22Rv1 (cell line): ENCODE data around the gene EIF4E1B.

Experiments used
- H3K27ac ChIP-seq: fragments of 450-650 bp; 2 replicates; pipeline ENCODE4 v1.5.1; 2017
- ZFX ChIP-seq: fragments of 450-650 bp; IDR thresholded peaks from 2 replicates; pipeline ENCODE4 v1.6.1; 2017; ENCODE audit warnings: antibody characterized with exemption, borderline replicate concordance
- TF ChIP-seq, protein P1 (sequence below): fragments of 450-650 bp; IDR thresholded peaks from 2 replicates; pipeline ENCODE4 v1.5.1; 2017; ENCODE audit warnings: mild to moderate bottlenecking

EIF4E1B gene

DNA sequence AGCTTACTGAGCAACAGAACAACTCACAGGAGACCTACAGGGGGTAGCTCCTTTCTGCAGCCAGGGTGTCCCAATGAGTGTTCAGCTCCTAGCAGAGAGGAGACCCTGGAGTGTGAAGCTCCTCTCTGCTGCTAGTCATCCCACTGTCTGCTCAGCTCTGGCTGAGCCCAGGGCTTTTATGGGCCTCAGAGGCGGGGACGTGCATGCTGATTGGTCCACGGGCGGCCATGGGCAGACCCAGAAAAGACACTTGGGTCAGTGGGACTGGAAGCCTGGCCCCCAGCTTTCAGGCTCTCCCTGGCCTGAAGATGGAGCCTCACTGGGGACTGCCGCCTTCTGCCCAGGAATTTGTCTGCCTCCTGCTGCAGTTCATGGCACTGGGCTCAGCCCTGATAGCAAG, 57.4 kb downstream of the EIF4E1B start:
- H3K27ac ChIP-seq = no peak overlapping the region
- no peak for TF ChIP-seq ZFX
- TF ChIP-seq, protein P1, sequence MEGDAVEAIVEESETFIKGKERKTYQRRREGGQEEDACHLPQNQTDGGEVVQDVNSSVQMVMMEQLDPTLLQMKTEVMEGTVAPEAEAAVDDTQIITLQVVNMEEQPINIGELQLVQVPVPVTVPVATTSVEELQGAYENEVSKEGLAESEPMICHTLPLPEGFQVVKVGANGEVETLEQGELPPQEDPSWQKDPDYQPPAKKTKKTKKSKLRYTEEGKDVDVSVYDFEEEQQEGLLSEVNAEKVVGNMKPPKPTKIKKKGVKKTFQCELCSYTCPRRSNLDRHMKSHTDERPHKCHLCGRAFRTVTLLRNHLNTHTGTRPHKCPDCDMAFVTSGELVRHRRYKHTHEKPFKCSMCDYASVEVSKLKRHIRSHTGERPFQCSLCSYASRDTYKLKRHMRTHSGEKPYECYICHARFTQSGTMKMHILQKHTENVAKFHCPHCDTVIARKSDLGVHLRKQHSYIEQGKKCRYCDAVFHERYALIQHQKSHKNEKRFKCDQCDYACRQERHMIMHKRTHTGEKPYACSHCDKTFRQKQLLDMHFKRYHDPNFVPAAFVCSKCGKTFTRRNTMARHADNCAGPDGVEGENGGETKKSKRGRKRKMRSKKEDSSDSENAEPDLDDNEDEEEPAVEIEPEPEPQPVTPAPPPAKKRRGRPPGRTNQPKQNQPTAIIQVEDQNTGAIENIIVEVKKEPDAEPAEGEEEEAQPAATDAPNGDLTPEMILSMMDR = no peak

DNA sequence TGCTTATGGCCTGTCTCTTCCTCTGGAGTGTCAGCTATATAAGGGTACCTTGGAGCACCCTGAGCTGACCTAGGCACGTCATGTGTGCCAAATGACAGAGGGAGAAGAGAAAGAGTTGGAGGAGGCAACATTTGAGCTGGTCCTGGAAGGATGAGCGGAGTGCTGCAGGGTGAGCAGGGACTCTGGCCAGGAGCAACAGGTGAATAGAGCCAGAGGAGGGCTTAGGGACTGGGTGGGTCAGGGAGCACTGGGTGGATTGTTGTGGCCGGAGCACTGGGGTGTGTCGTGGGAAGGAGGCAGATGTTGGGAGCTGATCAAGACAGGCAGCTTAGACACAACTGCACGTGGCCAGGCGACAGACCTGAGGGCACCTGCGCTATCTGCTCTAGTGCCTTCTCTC, 60.4 kb downstream of the EIF4E1B start:
- no peak for TF ChIP-seq ZFX
- TF ChIP-seq, protein P1 = no peak
- no peak overlapping the region for H3K27ac ChIP-seq

DNA sequence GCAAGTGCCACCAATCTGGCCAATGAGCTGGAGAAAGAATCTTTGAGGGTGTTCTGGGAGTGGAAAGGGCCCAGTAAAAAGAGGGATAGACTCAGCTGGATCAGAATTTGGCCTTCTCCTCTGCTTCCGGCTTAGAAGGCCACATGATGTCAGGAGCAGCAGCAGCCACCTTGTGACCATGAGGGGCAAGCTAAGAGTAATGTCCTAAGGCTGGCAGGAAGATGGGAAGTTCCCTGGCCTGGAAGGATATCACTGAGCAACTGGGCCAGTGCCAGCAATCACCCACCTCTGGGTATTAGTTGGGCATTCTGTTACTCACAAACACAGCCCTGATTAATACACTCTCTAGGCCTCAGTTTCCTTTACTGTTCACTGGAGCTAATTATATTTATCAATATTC, 61.0 kb downstream of the EIF4E1B start:
- H3K27ac ChIP-seq = no peak overlapping the region
- TF ChIP-seq, protein P1 = no peak
- TF ChIP-seq ZFX = no peak

DNA sequence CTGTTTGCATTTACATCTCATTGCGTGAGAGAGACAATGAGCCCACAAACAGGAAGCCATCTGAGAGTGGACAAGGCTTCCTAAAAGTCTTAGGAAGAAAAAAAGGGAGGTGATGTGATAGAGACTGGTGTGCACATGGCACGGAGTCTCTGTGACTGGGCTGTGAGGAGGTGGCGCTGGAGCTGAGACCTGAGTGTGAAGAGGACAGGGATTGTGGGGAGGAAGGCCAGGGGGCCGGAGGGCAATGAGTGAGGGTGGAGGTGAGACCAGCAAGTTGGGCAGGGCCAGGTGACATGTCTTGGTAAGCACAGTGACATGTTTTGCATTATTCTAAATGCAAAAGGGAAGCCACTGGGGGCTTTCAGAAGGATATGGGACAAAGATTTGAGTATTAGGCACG, 61.9 kb downstream of the EIF4E1B start:
- TF ChIP-seq, protein P1 = no peak
- no peak for TF ChIP-seq ZFX
- no peak overlapping the region for H3K27ac ChIP-seq

DNA sequence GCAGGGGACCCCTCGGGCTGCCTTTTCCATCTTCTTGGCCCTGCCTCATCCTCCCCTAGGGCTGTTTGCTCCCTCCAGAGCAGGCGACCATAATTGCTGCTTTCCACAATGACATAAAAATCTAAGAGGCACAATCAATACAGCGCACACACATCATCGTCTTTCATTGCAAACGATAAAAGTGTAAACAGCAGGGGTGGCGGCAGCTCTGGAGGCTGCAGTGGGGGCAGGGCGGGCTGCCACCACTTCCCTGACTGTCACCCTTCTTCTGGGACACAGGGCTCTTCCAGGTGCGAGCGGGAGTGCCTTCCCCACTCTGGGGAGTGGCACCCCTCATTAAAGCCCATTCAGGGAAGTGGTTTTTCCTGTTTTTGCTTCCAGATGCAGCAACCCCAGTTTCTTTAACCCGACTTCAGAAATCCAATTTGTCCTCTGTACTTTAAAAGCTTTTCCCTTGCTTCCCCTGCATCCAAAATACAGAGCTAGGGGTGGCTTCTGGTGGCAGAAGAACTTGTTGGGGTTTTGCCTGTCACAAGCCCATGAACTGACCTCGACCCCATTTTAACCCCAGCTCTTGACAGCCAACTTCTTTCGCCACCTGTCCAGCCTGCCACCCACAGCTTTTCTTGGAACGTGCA, 62.5 kb downstream of the EIF4E1B start:
- TF ChIP-seq, protein P1 = no peak
- no peak for TF ChIP-seq ZFX
- no peak overlapping the region for H3K27ac ChIP-seq

DNA sequence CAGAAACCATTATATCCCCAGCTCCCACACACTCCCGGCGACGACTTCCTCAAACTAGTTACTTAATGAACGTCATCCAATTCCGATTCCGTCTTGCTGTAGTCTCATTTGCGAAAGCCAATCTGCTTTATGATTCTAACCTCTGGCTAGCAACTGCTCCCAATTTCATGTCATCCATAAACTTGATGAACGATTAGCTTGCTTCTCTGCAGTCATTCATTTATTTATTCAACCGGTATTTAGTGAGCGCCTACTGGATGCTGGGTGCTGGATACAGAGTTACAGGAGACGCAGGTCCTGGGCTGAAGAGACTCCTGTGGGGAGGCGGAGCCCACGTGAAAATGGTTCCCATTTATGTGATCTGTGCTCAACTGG, 63.0 kb downstream of the EIF4E1B start:
- TF ChIP-seq, protein P1 = no peak
- no peak for TF ChIP-seq ZFX

DNA sequence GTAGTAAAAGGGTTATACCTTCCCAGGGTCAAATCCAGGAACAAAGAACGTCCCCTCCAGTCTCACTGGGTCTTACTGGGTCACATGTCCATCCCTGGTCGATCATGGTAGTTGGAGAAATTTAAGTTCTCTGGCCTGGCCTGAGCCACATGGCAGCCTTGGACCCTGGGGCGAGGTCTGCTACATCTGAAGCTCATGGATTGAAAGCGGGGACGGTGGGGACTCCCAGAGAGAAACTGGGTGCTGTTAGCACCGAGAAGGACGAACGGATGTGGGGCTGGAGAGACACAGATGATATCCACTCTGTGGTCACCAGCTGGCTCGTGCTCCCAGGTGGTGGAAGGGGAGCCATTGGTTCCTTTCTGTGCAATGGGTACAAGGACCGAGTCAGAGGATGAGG, 63.7 kb downstream of the EIF4E1B start:
- H3K27ac ChIP-seq = no peak overlapping the region
- TF ChIP-seq, protein P1 = no peak
- TF ChIP-seq ZFX = no peak

More for the DNA sequence above, 63.0 kb downstream of the EIF4E1B start:
- H3K27ac ChIP-seq = no peak overlapping the region
